Left ventricle myocardium inferior (tissue), 1 donor: Measurements from ENCODE around the gene PTPRM. TPM values are rescaled to one million over a fixed set of nuclear protein-coding genes. Genes with fewer than 3 reads are reported as not detected.

Experiments
- DNase-seq: peaks from one replicate; pipeline ENCODE4 v3.0.0-alpha.2; 2020
- H3K27ac ChIP-seq: fragments of 200-600 bp; replicated peaks from 2 replicates; pipeline ENCODE4 v1.8.0; 2021
- H3K27me3 ChIP-seq: fragments of 200-600 bp; 2 replicates; pipeline ENCODE4 v1.8.0; 2021; ENCODE audit warnings: low read depth
- H3K36me3 ChIP-seq: fragments of 200-600 bp; 2 replicates; pipeline ENCODE4 v1.8.0; 2021
- H3K4me1 ChIP-seq: fragments of 200-600 bp; 2 replicates; pipeline ENCODE4 v1.8.0; 2021
- H3K4me3 ChIP-seq: fragments of 200-600 bp; 2 replicates; pipeline ENCODE4 v1.8.0; 2021; ENCODE audit warnings: mild to moderate bottlenecking, moderate library complexity
- H3K9me3 ChIP-seq: fragments of 200-600 bp; replicated peaks from 2 replicates; pipeline ENCODE4 v1.8.0; 2021
- CTCF ChIP-seq: fragments of 200-600 bp; IDR thresholded peaks from 2 replicates; pipeline ENCODE4 v1.8.0; 2021; ENCODE audit warnings: antibody characterized with exemption, mild to moderate bottlenecking, borderline replicate concordance
- intact Hi-C: fragments of 100-400 bp; cut with micrococcal nuclease; formaldehyde crosslinking; loops from one replicate; pipeline ENCODE4 v1.11.0; 2022
- total RNA-seq: library from RNA; stranded (reverse); fragmentation: NEBNext Ultra II Directional; extraction: Animal tissue kit (Norgen Biotek cat#: 25700); gene quantifications from one replicate; pipeline ENCODE4 v1.2.1, GENCODE V29; 2021
- donor health status: DM: no; HTN: yes; CAD: no; lungs with severe emphysema.

PTPRM gene
- total RNA-seq, 1 donor from 2014 or later: 132 TPM

DNA sequence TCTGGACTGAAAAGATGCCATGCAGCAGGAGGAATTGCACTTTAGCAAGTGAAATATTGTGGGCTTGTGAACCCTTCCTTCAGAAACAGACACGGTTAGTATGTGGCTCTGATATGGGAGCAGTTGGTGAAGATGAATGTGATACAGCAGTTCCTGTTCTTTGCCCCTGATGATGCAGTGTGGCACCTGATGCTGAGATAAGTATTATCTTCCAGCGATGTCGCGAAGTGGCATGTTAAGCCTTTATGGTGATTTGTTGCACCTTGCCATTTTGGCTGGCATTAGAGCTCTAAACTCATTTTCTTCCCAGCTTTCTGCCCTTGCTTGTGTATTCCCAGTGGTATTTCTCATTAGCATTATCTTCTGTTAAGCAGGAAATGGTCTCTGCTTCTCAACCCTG lies 600.6 kb downstream of the PTPRM start:
- H3K4me1 ChIP-seq: peaks cover 47% of the 10 kb centered on the region
- intact Hi-C loops: no loop called here
- no peak for TF ChIP-seq CTCF

GRCh38 chr18:8169722-8170121 lies 602.6 kb downstream of the PTPRM start:
- no peak for TF ChIP-seq CTCF
- peaks cover 40% of the 10 kb centered on the region for H3K4me1 ChIP-seq
- no peaks in the 10 kb centered on the region for H3K27me3 ChIP-seq
- H3K4me3 ChIP-seq: no peak overlapping the region
- H3K36me3 ChIP-seq: no peaks in the 10 kb centered on the region
- DNase-seq: no peak
- intact Hi-C loops: no loop called here
- no peak overlapping the region for H3K27ac ChIP-seq
- H3K9me3 ChIP-seq: no peaks in the 10 kb centered on the region

More for the DNA sequence above, 600.6 kb downstream of the PTPRM start:
- Histone ChIP-seq H3K27me3 (no peaks in the 10 kb centered on the region), H3K36me3 (no peaks in the 10 kb centered on the region), H3K9me3 (no peaks in the 10 kb centered on the region), H3K27ac (no peak overlapping the region), H3K4me3 (no peak overlapping the region)
- DNase-seq: no peak

GRCh38 chr18:8174771-8175170 lies 607.7 kb downstream of the PTPRM start:
- peak overlapping the region; percentile 6 for H3K27ac ChIP-seq
- H3K4me3 ChIP-seq: no peak overlapping the region
- no peaks in the 10 kb centered on the region for H3K9me3 ChIP-seq
- TF ChIP-seq CTCF: no peak
- no peaks in the 10 kb centered on the region for H3K27me3 ChIP-seq
- H3K36me3 ChIP-seq: peaks cover 3% of the 10 kb centered on the region
- no peak for DNase-seq
- peaks cover 39% of the 10 kb centered on the region for H3K4me1 ChIP-seq
- intact Hi-C loops: no loop called here

DNA sequence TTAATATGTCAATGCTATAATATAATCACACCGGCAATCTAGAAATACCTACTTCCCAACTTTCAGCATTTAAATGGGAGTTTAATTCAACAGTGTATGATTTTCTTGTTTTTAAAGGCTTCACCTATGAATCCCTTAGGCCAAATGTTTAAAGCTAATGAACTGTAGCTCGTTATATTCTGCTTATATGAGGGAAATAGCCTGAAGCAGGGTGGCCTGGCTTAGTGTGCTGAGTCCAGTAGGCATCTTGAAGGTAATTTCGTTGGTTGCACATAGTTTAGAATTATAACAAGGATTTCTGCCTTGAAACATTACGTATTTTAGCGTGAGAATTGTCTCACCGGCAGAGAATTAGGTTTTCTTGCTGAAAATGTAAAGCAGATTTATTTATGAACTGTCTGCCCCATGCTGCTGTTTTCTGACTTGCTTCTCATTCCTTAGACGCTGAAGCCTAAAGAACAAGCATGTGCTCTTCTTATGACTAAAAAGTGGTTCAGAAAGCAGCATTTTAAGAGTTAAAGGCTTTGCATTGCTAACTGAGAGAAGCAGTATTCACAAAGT lies 608.5 kb downstream of the PTPRM start:
- no peak for DNase-seq
- Histone ChIP-seq H3K4me3 (no peak overlapping the region), H3K36me3 (peaks cover 3% of the 10 kb centered on the region), H3K27ac (peak overlapping the region; percentile 55), H3K27me3 (no peaks in the 10 kb centered on the region), H3K4me1 (peaks cover 39% of the 10 kb centered on the region), H3K9me3 (no peaks in the 10 kb centered on the region)
- no peak for TF ChIP-seq CTCF
- intact Hi-C loops: no loop called here

DNA sequence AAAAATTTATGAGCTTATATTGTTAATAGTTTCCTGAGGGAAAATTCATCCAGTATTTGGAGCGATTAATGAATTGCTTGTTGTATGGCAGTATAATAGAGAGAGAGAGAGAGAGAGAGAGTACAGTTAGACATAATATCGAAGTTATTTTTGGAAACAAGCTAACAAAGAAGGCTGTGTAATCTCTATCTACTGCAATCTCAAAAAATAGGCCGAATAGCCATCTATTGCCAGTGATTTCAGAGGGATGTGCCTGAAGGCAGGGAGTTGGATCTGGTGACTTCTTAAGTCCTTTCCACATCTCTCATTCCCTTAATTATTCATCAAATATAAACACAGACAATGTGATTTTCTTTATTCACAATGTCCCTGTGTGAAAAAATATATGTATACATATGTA lies 609.0 kb downstream of the PTPRM start:
- no peaks in the 10 kb centered on the region for H3K9me3 ChIP-seq
- no peaks in the 10 kb centered on the region for H3K27me3 ChIP-seq
- no peak for DNase-seq
- H3K36me3 ChIP-seq: peaks cover 3% of the 10 kb centered on the region
- no peak for TF ChIP-seq CTCF
- peaks cover 39% of the 10 kb centered on the region for H3K4me1 ChIP-seq
- no peak overlapping the region for H3K4me3 ChIP-seq
- H3K27ac ChIP-seq: peak overlapping the region; percentile 55
- intact Hi-C loops: no loop called here
